Fibroblast of lung (primary cell): ENCODE data around the gene MKLN1. TPM values are rescaled to one million over a fixed set of nuclear protein-coding genes. Genes with fewer than 3 reads are reported as not detected.

Source experiments
- DNase-seq, 2 donors: peaks; one replicate each; pipeline versions ENCODE4 v3.0.0 to v3.0.0-alpha.2; 2010; ENCODE audit warnings: low read depth in 2 of 2
- H2AFZ ChIP-seq: 2 replicates; pipeline ENCODE4 v1.5.1; 2012; ENCODE audit warnings: low read length, control low read depth, inconsistent platforms
- H3K27ac ChIP-seq: 2 replicates; pipeline ENCODE4 v1.5.1; 2011; ENCODE audit warnings: low read length, control low read depth; ENCODE audit not compliant: insufficient read depth
- H3K27me3 ChIP-seq: 2 replicates; pipeline ENCODE4 v1.5.1; 2011; ENCODE audit warnings: mild to moderate bottlenecking, low read length; ENCODE audit not compliant: control insufficient read depth, insufficient read depth
- H3K36me3 ChIP-seq: 2 replicates; pipeline ENCODE4 v1.5.1; 2011; ENCODE audit warnings: low read length; ENCODE audit not compliant: control insufficient read depth, insufficient read depth
- H3K4me1 ChIP-seq: 2 replicates; pipeline ENCODE4 v1.5.1; 2011; ENCODE audit warnings: low read length; ENCODE audit not compliant: control insufficient read depth, insufficient read depth; ENCODE audit errors: extremely low read depth
- H3K4me2 ChIP-seq: 2 replicates; pipeline ENCODE4 v1.5.1; 2011; ENCODE audit warnings: low read length, control low read depth; ENCODE audit not compliant: insufficient read depth; ENCODE audit errors: extremely low read depth
- H3K4me3 ChIP-seq, 4 experiments: fragments of 200-600 bp in 1 of 4; sonication (generic) in 1 of 4; replicated peaks in 1 of 4; 2 replicates each; pipeline ENCODE4 v1.5.1; 2011 to 2016; ENCODE audit warnings: low read length in 4 of 4, low read depth in 3 of 4, mild to moderate bottlenecking in 3 of 4, control low read depth in 2 of 4, inconsistent platforms in 1 of 4, mixed read lengths in 1 of 4; ENCODE audit not compliant: insufficient read depth in 1 of 4; ENCODE audit errors: control extremely low read depth in 1 of 4
- H3K79me2 ChIP-seq: 2 replicates; pipeline ENCODE4 v1.5.1; 2012; ENCODE audit warnings: mild to moderate bottlenecking, low read length, inconsistent platforms; ENCODE audit not compliant: control insufficient read depth, insufficient read depth
- H3K9ac ChIP-seq: 2 replicates; pipeline ENCODE4 v1.5.1; 2011; ENCODE audit warnings: mild to moderate bottlenecking, low read length, control low read depth; ENCODE audit not compliant: insufficient read depth
- H3K9me3 ChIP-seq: 2 replicates; pipeline ENCODE4 v1.5.1; 2012; ENCODE audit warnings: low read depth, low read length; ENCODE audit not compliant: control insufficient read depth, insufficient read depth
- H4K20me1 ChIP-seq: 2 replicates; pipeline ENCODE4 v1.5.1; 2011; ENCODE audit warnings: low read length; ENCODE audit not compliant: control insufficient read depth, insufficient read depth; ENCODE audit errors: extremely low read depth
- EZH2 ChIP-seq: IDR thresholded peaks from 2 replicates; pipeline ENCODE4 v1.5.1; 2012; ENCODE audit warnings: low read length, control low read depth, mild to moderate bottlenecking; ENCODE audit errors: missing control alignments
- polyA plus RNA-seq, 2 donors: library from polyadenylated mRNA; depleted of rRNA in 1 of 2; stranded (reverse) in 1 of 2; unstranded in 1 of 2; fragments of >200 nt; gene quantifications; 2 replicates each; pipeline ENCODE4 v1.2.1, GENCODE V29; 2011 to 2012; ENCODE audit warnings: missing spikeins in 1 of 2
- total RNA-seq: library from RNA; depleted of rRNA; stranded (reverse); fragments of >200 nt; gene quantifications from 2 replicates; pipeline ENCODE4 v1.2.1, GENCODE V29; 2014
- TF ChIP-seq, protein P1 (sequence below), 2 donors: IDR thresholded peaks in 1 of 2; conservative IDR thresholded peaks in 1 of 2; 1 replicate in 1 of 2; 2 replicates in 1 of 2; pipeline ENCODE4 v1.5.1; 2011 to 2012; ENCODE audit warnings: low read length in 2 of 2, control low read depth in 1 of 2, inconsistent platforms in 1 of 2, low read depth in 1 of 2, mild to moderate bottlenecking in 1 of 2

The MKLN1 gene
- total and polyA plus RNA-seq, 2 donors (not counting 1 experiment from before 2014, with no cell fraction given): 33.9 to 46.4 TPM

DNA sequence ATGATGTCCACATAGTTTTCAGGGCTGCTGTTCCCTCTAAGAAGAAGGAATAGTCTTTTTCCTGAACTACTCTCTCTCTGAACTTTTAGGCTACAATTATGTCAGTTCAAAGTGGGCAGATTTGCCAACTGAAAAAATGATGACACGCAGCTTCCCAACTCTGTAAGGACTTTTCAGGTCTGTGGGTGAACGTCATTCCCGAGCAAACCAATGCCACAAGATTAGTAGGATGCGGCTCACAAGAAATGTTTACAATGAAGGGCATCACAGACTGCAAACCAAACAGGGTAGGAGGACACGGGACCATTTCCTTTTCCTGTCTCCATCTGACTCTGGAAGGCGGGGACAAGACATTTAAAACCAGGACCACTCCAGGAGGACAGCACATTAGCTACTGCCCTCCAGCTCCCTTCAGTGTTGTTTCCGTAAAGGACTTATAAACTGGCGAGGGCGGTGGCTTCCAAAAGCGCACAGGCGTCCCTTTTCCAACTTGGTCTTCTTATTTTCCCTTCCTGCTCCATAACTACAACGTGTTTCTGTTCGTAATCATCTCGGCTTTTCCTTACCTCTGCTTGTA is 539 bp upstream of the MKLN1 start:
- TF ChIP-seq, protein P1, sequence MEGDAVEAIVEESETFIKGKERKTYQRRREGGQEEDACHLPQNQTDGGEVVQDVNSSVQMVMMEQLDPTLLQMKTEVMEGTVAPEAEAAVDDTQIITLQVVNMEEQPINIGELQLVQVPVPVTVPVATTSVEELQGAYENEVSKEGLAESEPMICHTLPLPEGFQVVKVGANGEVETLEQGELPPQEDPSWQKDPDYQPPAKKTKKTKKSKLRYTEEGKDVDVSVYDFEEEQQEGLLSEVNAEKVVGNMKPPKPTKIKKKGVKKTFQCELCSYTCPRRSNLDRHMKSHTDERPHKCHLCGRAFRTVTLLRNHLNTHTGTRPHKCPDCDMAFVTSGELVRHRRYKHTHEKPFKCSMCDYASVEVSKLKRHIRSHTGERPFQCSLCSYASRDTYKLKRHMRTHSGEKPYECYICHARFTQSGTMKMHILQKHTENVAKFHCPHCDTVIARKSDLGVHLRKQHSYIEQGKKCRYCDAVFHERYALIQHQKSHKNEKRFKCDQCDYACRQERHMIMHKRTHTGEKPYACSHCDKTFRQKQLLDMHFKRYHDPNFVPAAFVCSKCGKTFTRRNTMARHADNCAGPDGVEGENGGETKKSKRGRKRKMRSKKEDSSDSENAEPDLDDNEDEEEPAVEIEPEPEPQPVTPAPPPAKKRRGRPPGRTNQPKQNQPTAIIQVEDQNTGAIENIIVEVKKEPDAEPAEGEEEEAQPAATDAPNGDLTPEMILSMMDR (conservative IDR thresholded peaks at IDR 0.05 in 1 of 2, IDR thresholded peaks at IDR 0.05 in 1 of 2; ENCODE audit: low read depth in 1 of 2, low read length in 2 of 2): no peak
- TF ChIP-seq EZH2: no peak
- no peaks in the 10 kb centered on the region for H3K9me3 ChIP-seq
- peak overlapping the region; percentile 52 for H2AFZ ChIP-seq
- H3K27ac ChIP-seq: peak overlapping the region; percentile 94
- H3K4me2 ChIP-seq: peak overlapping the region; percentile 80
- DNase-seq: peak; percentile 74 to 77
- no peaks in the 10 kb centered on the region for H4K20me1 ChIP-seq
- H3K36me3 ChIP-seq: no peaks in the 10 kb centered on the region
- H3K9ac ChIP-seq: peak overlapping the region; percentile 87
- H3K27me3 ChIP-seq: no peaks in the 10 kb centered on the region
- H3K4me3 ChIP-seq: peak overlapping the region; percentile 65 to 90 (median 72)
- H3K4me1 ChIP-seq: peaks cover 3% of the 10 kb centered on the region
- peaks cover 43% of the 10 kb centered on the region for H3K79me2 ChIP-seq

DNA sequence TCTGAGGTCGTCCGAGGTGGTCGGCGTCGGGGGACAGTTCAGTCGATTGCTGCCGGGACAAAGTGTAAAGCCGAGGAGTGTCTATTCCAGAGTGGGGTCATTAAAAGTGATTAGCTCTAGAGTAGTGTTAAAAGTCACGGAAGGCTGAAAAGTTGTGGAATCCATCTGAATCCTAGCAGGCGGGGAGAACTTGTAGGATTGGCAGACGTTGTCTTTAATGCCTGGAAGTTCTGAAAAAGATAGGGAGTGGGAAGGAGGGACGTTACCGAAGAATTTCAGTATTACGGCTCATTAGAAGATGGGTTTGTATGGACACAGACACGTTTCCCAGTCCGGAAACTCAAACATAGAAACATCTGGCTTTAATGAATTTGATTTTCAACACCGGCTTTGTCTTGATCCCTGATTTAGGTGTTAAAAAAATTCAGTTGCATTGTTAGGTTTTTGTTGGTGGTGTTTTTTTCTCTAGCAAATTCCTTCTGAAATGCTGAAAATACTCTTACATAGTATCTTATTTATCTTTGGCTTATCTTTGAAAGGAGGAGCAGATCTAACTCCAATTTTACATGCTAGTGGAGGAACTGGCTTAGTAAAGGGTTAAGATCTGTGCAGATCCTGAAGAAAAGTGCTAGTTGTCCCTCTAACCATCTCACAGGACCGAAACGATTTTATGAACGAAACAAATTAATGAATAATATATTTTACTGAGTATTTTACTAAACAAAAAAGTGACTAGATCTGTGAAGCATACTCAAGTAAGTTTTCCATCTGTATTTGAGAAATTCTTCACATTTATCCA is 900 bp downstream of the MKLN1 start:
- peaks cover 3% of the 10 kb centered on the region for H3K4me1 ChIP-seq
- H3K9me3 ChIP-seq: no peaks in the 10 kb centered on the region
- H3K4me3 ChIP-seq: peak overlapping the region; percentile 65 to 95 (median 78)
- no peaks in the 10 kb centered on the region for H3K36me3 ChIP-seq
- H3K27ac ChIP-seq: peak overlapping the region; percentile 94
- H3K4me2 ChIP-seq: peak overlapping the region; percentile 74
- peaks cover 54% of the 10 kb centered on the region for H3K79me2 ChIP-seq
- H3K27me3 ChIP-seq: no peaks in the 10 kb centered on the region
- TF ChIP-seq EZH2: no peak
- TF ChIP-seq, protein P1 (conservative IDR thresholded peaks at IDR 0.05 in 1 of 2, IDR thresholded peaks at IDR 0.05 in 1 of 2; ENCODE audit: low read depth in 1 of 2, low read length in 2 of 2): no peak
- H3K9ac ChIP-seq: peak overlapping the region; percentile 87
- DNase-seq: peak; percentile 38 to 46
- H4K20me1 ChIP-seq: no peaks in the 10 kb centered on the region
- H2AFZ ChIP-seq: peak overlapping the region; percentile 4

DNA sequence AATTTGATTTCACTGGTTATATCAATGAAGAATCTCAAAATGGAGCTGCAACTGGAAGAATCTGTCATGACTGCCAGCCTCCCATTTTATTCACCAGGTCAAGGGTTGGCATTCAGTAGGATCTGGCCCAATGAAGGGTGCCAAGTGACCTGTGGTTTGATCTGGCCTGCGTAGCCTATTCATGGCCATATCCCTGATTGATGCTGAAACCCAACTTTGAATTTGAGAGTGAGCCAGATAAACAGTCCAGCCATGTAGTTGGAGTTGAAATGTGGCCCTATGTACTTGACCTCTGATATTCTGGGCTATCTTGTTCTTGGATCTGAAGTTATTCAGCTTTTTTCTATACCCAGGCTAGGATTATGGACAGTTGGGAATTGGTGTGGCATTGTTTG is 1.5 kb downstream of the MKLN1 start:
- peak in 1 of 2 donors; percentile 44 for DNase-seq

More for the DNA sequence above, 1.5 kb downstream of the MKLN1 start:
- peak overlapping the region; percentile 94 for H3K27ac ChIP-seq
- peak overlapping the region; percentile 65 to 95 (median 78) for H3K4me3 ChIP-seq
- H3K36me3 ChIP-seq: no peaks in the 10 kb centered on the region
- TF ChIP-seq, protein P1 (conservative IDR thresholded peaks at IDR 0.05 in 1 of 2, IDR thresholded peaks at IDR 0.05 in 1 of 2; ENCODE audit: low read depth in 1 of 2, low read length in 2 of 2): no peak
- TF ChIP-seq EZH2: no peak
- no peak overlapping the region for H2AFZ ChIP-seq
- H3K9ac ChIP-seq: no peak overlapping the region
- no peaks in the 10 kb centered on the region for H3K9me3 ChIP-seq
- peaks cover 3% of the 10 kb centered on the region for H3K4me1 ChIP-seq
- no peaks in the 10 kb centered on the region for H4K20me1 ChIP-seq
- peaks cover 60% of the 10 kb centered on the region for H3K79me2 ChIP-seq
- no peaks in the 10 kb centered on the region for H3K27me3 ChIP-seq
- H3K4me2 ChIP-seq: peak overlapping the region; percentile 74
